HG03520 (cell line): Measurements from ENCODE around the gene GLT8D2.
A peak's percentile ranks its signal among the peaks of the same experiment; 100 is the strongest.

ENCODE experiments used
- ATAC-seq: cut with Tn5 transposase; IDR thresholded peaks from one replicate; pipeline ENCODE4 v1.9.1; 2021; ENCODE audit warnings: mild to moderate bottlenecking, moderate library complexity; ENCODE audit not compliant: unreplicated experiment

GLT8D2 gene

GRCh38 chr12:104049903-104050356 lies at the start of gene GLT8D2:
TSS of gene GLT8D2 (minus strand) at chr12:104050187. CDS start at chr12:104019648, 30,539 bp downstream.
- no peak for ATAC-seq

GRCh38 chr12:104097954-104098353 lies 48.0 kb upstream of the GLT8D2 start:
- ATAC-seq = no peak

- no peak for ATAC-seq
Observed at GRCh38 chr12:104095289-104095688, 45.3 kb upstream of the GLT8D2 start.

GRCh38 chr12:104094284-104094683 lies 44.3 kb upstream of the GLT8D2 start:
- no peak for ATAC-seq

- no peak for ATAC-seq
Observed at GRCh38 chr12:104091136-104091535, 41.1 kb upstream of the GLT8D2 start.

- ATAC-seq = no peak
Observed at GRCh38 chr12:104090685-104091084, 40.7 kb upstream of the GLT8D2 start.

- ATAC-seq = peak; percentile 85
Observed at GRCh38 chr12:104083769-104084475, 33.9 kb upstream of the GLT8D2 start.

GRCh38 chr12:104080764-104081163 lies 30.8 kb upstream of the GLT8D2 start:
- no peak for ATAC-seq

- ATAC-seq = no peak
Observed at GRCh38 chr12:104079024-104079423, 29.0 kb upstream of the GLT8D2 start.

- ATAC-seq = no peak
Observed at GRCh38 chr12:104073699-104074098, 23.7 kb upstream of the GLT8D2 start.

GRCh38 chr12:104072099-104072498 lies 22.1 kb upstream of the GLT8D2 start:
- ATAC-seq = no peak

- peak; percentile 22 for ATAC-seq
Observed at GRCh38 chr12:104064842-104065427, 14.9 kb upstream of the GLT8D2 start.

GRCh38 chr12:104064031-104064841 lies 14.2 kb upstream of the GLT8D2 start, which contains the start of gene HCFC2:
TSS of gene HCFC2 (plus strand) at chr12:104064531. CDS start at chr12:104064561, 30 bp downstream.
- peak; percentile 77 for ATAC-seq

GRCh38 chr12:104063712-104064030 lies 13.7 kb upstream of the GLT8D2 start:
- ATAC-seq = peak; percentile 22

- ATAC-seq = no peak
Observed at GRCh38 chr12:104060791-104061190, 10.8 kb upstream of the GLT8D2 start.

- no peak for ATAC-seq
Observed at GRCh38 chr12:104059963-104060362, 10.0 kb upstream of the GLT8D2 start.

GRCh38 chr12:104058802-104059201 lies 8.8 kb upstream of the GLT8D2 start:
- ATAC-seq = no peak

GRCh38 chr12:104057771-104058197 lies 7.8 kb upstream of the GLT8D2 start:
- ATAC-seq = no peak

- ATAC-seq = no peak
Observed at GRCh38 chr12:104056419-104056972, 6.5 kb upstream of the GLT8D2 start.

GRCh38 chr12:104055686-104056388 lies 5.8 kb upstream of the GLT8D2 start:
- no peak for ATAC-seq
